ENCODE measurements around the gene SLC52A3. TPM values are rescaled to one million over a fixed set of nuclear protein-coding genes. Genes with fewer than 3 reads are reported as not detected.

Gene SLC52A3
- total RNA-seq, 1 donor from 2014 or later: 2.3 TPM

- no peak overlapping the region for H3K4me3 ChIP-seq
- intact Hi-C loops (cut with micrococcal nuclease): no loop called here
- no peak for DNase-seq
- no peak overlapping the region for H3K27ac ChIP-seq (replicated peaks)
- H3K9me3 ChIP-seq (replicated peaks): peaks cover 31% of the 10 kb centered on the region
- no peaks in the 10 kb centered on the region for H3K36me3 ChIP-seq
- H3K4me1 ChIP-seq: no peaks in the 10 kb centered on the region
- peaks cover 30% of the 10 kb centered on the region for H3K27me3 ChIP-seq (ENCODE audit: low read depth)
- no peak for TF ChIP-seq CTCF (IDR thresholded peaks at IDR 0.05; ENCODE audit: borderline replicate concordance)
These were observed 19.5 kb upstream of the SLC52A3 start for GRCh38 chr20:787825-788224.

GRCh38 chr20:779771-780170 is 11.5 kb upstream of the SLC52A3 start:
- peaks cover 6% of the 10 kb centered on the region for H3K27me3 ChIP-seq (ENCODE audit: low read depth)
- intact Hi-C loops (cut with micrococcal nuclease): no loop called here
- no peak overlapping the region for H3K4me3 ChIP-seq
- TF ChIP-seq CTCF (IDR thresholded peaks at IDR 0.05; ENCODE audit: borderline replicate concordance): no peak
- DNase-seq: no peak
- peaks cover 16% of the 10 kb centered on the region for H3K9me3 ChIP-seq (replicated peaks)
- H3K4me1 ChIP-seq: peaks cover 10% of the 10 kb centered on the region
- H3K36me3 ChIP-seq: no peaks in the 10 kb centered on the region
- H3K27ac ChIP-seq (replicated peaks): no peak overlapping the region

- Histone ChIP-seq H3K36me3 (no peaks in the 10 kb centered on the region), H3K4me1 (peaks cover 10% of the 10 kb centered on the region), H3K9me3 (replicated peaks) (no peaks in the 10 kb centered on the region), H3K4me3 (no peak overlapping the region), H3K27ac (replicated peaks) (no peak overlapping the region), H3K27me3 (ENCODE audit: low read depth) (peaks cover 6% of the 10 kb centered on the region)
- no peak for TF ChIP-seq CTCF (IDR thresholded peaks at IDR 0.05; ENCODE audit: borderline replicate concordance)
- intact Hi-C loops (cut with micrococcal nuclease): no loop called here
- DNase-seq: no peak
These were observed 7.9 kb upstream of the SLC52A3 start for GRCh38 chr20:776165-776564.

- H3K27me3 ChIP-seq (ENCODE audit: low read depth): peaks cover 6% of the 10 kb centered on the region
- H3K36me3 ChIP-seq: no peaks in the 10 kb centered on the region
- H3K9me3 ChIP-seq (replicated peaks): no peaks in the 10 kb centered on the region
- H3K4me1 ChIP-seq: peaks cover 10% of the 10 kb centered on the region
- no peak for DNase-seq
- no peak for TF ChIP-seq CTCF (IDR thresholded peaks at IDR 0.05; ENCODE audit: borderline replicate concordance)
- intact Hi-C loops (cut with micrococcal nuclease): no loop called here
- H3K4me3 ChIP-seq: no peak overlapping the region
- no peak overlapping the region for H3K27ac ChIP-seq (replicated peaks)
These were observed 7.4 kb upstream of the SLC52A3 start for GRCh38 chr20:775679-776135.

GRCh38 chr20:774660-775057 is 6.4 kb upstream of the SLC52A3 start:
- intact Hi-C loops (cut with micrococcal nuclease): no loop called here
- peaks cover 6% of the 10 kb centered on the region for H3K27me3 ChIP-seq (ENCODE audit: low read depth)

More at GRCh38 chr20:774660-775057, 6.4 kb upstream of the SLC52A3 start:
- peaks cover 10% of the 10 kb centered on the region for H3K4me1 ChIP-seq
- H3K36me3 ChIP-seq: no peaks in the 10 kb centered on the region
- H3K27ac ChIP-seq (replicated peaks): no peak overlapping the region
- no peak for TF ChIP-seq CTCF (IDR thresholded peaks at IDR 0.05; ENCODE audit: borderline replicate concordance)
- no peaks in the 10 kb centered on the region for H3K9me3 ChIP-seq (replicated peaks)
- no peak for DNase-seq
- no peak overlapping the region for H3K4me3 ChIP-seq
